HG02870 (cell line): ENCODE data around the gene RPS6KA1.
A peak's percentile ranks its signal among the peaks of the same experiment; 100 is the strongest.

Experiments
- ATAC-seq: cut with Tn5 transposase; IDR thresholded peaks from one replicate; pipeline ENCODE4 v1.9.1; 2021; ENCODE audit warnings: mild to moderate bottlenecking, moderate library complexity; ENCODE audit not compliant: unreplicated experiment

Gene RPS6KA1

GRCh38 chr1:26530895-26531598 is 1.5 kb downstream of the RPS6KA1 start:
- ATAC-seq, result no peak

- no peak for ATAC-seq
Measured at GRCh38 chr1:26531651-26532131, 2.1 kb downstream of the RPS6KA1 start.

GRCh38 chr1:26533951-26534509 is 4.5 kb downstream of the RPS6KA1 start:
- no peak for ATAC-seq

DNA sequence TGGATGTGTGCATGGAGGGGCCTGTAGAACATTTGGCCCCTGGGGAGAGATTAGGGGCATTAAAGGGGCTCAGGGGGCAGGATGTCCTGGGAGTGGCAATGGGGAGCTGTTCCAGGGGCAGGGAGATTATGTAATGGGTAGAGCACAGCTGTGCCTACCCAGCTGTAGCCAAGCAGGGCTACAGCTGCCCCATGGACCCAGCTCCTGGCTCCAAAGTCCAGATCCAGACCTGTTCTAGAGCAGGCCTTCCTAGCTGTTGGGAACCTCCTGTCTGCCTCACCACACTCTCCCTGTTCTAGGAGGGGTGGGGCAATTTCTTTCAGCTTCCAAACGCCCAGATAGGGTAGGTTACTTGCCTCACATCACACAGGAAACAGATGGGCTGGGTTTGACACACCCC is 5.6 kb downstream of the RPS6KA1 start:
- ATAC-seq, result no peak

GRCh38 chr1:26536081-26536480 is 6.5 kb downstream of the RPS6KA1 start:
- ATAC-seq, result no peak

DNA sequence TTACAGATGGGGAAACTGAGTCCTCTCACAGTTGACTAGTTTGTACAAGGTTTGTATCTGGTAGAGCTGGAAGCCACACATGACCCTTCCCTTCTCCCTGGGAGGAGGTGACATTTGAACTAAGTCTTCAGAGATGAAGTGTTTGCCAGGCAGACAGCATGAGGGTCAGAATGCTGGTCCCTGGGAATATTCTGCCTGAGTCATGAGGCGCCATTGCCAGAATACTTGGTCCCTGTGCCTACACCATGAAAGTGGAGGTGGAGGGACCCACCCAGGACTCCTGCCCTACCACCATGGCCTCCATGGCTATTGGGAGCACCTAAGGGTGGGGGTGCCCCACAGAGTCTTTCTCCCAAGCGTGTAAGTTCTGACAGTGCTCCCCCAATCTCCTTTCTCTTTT is 7.0 kb downstream of the RPS6KA1 start:
- ATAC-seq, result no peak

GRCh38 chr1:26537951-26538352 is 8.4 kb downstream of the RPS6KA1 start:
- no peak for ATAC-seq

DNA sequence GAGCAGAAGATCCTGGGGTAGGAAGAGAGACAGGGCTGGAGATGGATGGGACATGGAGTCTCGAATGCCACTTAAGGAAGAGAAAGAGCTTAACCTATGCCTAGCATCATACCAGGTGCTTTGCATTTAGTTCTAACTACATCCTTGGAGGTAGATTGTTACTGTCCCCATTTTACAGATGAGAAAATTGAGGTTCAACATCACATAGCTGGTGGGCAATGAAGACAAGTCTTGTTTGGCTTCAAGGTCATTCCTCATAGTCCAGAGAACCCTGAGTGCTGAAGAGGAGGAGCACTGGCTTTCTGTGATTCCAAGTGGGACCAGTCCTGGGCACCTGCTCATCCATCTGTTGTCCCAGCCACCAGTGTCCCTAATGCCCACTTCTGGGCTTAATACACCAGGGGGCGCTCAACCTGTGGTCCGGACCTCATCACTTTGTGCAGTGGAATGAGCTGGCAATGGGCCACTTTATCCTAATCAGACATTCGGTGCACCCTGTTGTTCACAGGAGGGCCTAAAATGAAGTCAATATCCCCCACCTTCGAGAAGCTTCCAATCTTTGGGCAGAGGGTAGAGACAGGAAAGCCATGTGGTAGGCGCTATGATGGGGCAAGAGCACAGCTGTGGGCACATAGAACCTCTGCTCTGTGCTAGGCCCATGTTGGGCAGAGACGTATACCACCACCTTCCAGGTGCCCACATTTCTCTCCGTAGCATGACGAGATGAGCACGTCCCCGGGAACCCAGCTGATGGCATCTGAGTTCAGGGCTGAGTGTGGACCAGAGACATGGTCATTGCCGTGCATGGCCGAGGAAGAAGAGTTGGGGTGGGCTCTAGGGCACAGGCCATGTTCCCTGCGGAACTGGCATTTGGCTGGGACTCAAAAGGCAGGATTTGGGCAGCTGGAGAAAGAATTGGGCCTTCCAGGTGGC is 9.2 kb downstream of the RPS6KA1 start:
- no peak for ATAC-seq

GRCh38 chr1:26539722-26540121 is 10.2 kb downstream of the RPS6KA1 start:
- ATAC-seq, result no peak

- ATAC-seq, result no peak
Measured at GRCh38 chr1:26540351-26540750, 10.8 kb downstream of the RPS6KA1 start.

GRCh38 chr1:26541431-26541815 is 11.9 kb downstream of the RPS6KA1 start:
- ATAC-seq, result no peak

DNA sequence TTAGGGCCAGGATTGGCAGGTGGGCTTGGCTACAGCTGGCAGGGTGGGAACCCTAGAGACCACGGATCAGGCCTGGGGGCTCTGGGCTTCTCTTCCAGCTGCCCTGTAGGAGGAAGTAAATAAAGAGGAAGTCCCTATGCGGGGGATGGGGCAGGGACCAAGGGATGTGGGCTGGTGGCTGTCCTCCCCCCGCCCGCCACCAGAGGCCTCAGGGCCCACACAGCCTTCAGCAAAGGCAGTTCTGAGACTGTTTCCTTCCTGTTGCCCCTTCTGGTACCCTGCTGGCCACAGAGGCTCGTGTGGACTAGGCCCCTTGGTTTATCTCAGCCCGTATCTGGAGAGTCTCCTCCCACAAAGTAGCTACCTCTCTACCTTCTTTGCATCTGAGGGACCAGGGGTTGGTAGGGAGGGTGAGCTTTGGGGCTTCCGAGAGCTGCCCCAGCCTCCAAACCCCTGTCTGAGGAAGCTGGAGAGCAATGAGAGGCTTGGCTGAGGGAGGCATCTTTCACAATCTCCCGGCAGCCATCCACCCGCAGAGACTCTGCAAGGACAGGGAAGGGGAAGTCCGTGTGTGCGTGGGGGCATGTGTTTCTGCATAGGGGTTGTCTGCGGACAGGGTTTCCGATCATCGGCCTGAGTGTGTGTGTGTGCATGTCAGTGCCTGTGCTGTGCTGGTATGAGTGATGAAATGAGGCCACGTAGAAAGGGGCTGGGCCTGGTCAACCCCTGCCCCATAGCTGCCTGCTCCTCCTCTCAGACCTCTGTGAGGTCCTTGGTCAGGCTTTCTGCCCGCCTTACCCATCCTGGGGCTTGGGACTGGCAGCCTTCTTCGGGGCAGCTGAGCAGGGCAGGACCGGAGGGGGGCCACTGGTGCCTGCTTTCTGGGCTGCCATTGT is 12.5 kb downstream of the RPS6KA1 start:
- peak; percentile 46 for ATAC-seq

DNA sequence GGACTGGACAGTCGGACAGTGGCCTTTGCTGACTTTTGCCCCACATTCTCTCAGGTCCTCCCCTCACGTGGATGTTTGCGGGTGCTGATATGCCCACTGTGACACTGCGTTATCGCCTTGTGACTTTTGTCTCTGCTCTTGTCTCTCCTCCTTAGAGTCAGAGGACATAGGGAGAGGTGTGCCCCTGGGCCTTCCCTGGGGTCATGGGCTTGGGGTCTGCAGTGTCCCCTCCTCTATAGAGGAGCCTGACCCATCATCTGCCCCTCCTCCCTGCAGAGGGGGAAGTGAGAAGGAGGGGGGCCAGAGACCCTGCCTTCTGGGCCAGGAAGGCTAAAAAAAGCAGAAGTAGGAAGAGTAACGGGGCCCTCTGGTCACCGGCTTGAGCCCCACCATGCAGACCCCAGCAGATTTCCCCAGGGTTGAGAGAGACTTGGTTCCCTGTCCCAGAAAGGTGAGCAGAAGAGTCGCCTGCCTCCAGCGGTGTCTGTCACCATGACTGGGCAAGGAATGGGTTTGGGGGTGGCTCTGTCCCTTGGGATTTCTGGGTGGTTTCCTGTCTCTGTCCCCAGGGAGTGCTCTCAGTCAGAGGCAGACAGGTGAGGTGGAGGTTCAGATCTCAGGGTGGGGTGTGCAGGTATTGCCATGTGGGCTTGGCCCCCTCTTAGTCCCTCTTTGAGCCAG is 13.3 kb downstream of the RPS6KA1 start:
- ATAC-seq, result no peak

DNA sequence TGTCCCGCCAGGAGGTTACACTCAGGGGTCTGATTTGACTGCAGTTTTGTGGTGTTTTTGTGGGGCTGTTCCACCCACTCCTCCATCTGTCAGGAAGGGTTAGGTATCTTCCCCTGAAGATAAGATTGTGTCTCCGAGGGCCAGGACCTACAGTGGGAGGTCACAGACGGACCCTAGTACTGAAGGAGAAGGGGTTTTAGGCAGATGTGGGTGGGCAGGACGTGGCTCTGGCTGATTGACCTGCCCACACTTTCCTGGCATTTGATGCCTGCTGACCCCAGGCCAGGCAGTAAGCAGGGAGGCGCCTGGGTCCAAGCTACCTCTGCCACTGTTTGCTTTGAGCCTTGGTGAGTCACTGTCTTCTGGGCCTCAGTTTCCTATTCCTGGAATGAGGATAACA is 13.9 kb downstream of the RPS6KA1 start:
- no peak for ATAC-seq

DNA sequence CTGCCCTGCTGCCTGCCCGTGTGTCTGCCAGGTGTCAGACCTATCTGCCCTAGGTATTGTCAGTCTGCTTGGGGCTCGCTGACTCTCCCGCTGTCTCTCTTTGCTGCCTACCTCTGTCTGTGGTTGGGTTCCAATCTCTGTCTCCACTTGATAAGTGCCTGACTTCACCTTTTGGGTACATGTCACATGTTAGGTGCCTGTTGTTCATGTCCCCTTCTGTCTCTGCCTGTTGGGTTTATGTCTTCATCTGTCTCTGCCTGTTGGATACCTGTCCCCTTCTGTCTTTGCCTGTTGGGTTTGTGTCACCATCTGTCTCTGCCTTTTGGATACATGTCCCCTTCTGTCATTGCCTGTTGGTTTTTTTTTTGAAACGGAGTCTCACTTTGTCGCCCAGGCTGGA is 14.6 kb downstream of the RPS6KA1 start:
- no peak for ATAC-seq

DNA sequence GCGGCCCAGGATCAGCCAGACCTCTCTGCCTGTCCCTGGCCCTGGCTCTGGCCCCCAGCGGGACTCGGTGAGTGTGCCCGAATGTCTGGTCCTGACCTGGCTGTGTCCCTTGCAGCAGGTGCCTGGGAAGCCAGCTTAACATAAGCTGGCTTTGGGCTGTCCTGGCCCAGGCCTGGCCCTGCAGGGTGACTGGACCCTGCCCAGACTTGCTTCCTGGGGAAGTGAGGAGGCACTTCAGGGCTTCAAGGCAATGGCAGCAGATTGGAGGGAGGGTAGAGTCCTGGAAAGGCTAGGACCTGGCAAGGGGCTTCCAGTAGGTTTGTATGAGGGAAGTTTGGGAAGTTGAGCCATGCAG is 16.4 kb downstream of the RPS6KA1 start:
- ATAC-seq, result no peak

DNA sequence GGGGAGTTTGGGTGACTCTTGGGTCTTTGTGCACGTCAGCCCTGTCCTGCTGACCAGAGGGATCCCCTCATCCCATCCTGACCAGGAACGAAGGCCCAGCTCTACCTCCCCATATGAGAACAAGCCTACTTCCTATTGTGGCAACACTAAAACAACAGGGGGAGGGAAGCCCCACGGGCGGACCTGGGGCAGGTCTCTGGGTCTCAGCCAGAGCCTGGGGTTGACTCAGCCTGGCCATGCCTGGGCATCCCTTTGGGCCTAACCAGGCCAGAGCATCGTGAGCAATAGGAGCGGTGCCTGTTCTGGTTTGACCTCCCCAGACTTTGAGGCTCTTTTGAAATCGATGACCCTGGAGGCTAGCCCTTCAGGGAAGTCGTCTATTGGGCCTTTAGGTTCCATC is 16.8 kb downstream of the RPS6KA1 start:
- ATAC-seq, result no peak

DNA sequence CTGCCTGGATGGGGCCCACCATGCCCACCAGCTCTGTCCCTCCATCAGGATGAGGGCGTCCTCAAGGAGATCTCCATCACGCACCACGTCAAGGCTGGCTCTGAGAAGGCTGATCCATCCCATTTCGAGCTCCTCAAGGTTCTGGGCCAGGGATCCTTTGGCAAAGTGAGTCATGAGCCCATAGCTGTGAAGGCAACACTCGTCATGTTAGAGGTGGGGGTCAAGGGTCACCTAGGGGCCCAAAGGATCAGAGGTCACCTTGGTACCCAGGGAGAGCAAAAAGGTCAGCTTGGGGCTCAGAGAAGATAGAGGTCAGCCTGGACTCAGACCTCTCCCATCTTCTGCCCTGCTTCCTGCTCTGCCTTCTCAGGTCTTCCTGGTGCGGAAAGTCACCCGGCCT is 17.3 kb downstream of the RPS6KA1 start:
- ATAC-seq, result no peak

GRCh38 chr1:26548841-26549240 is 19.3 kb downstream of the RPS6KA1 start:
- no peak for ATAC-seq

DNA sequence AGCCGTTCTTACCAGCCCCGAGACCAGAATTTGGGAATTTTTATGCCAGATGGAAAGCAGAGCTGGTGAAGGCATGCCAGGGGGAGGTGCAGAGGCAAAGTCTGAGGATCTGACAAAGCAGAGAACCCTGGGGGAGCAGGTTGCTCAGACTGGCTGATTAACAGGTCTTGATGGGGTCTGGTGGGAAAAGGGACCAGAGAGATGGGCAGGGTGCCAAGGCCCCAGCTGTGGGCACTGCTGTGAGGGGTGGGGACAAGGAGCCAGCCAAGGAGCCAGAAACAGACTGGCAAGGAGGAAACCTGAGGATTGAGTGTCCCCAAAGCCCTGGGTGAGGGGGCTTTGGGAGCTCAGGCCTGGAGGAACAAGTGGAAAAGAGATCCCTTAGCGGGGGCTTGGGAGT is 21.4 kb downstream of the RPS6KA1 start:
- ATAC-seq, result no peak
